Forelimb muscle (tissue), 1 donor: ENCODE results near the gene GNPDA1. TPM values are rescaled to one million over a fixed set of nuclear protein-coding genes. Genes with fewer than 3 reads are reported as not detected.

Experiments used
- DNase-seq: peaks from one replicate; pipeline ENCODE4 v3.0.0-alpha.2; 2013; ENCODE audit warnings: low read depth
- polyA plus RNA-seq: library from polyadenylated mRNA; unstranded; fragments of 120-200 nt; gene quantifications from one replicate; pipeline ENCODE4 v1.2.1, GENCODE V29; 2013; ENCODE audit not compliant: insufficient read length

GNPDA1 gene
- polyA plus RNA-seq, 1 donor = 18.8 TPM

DNA sequence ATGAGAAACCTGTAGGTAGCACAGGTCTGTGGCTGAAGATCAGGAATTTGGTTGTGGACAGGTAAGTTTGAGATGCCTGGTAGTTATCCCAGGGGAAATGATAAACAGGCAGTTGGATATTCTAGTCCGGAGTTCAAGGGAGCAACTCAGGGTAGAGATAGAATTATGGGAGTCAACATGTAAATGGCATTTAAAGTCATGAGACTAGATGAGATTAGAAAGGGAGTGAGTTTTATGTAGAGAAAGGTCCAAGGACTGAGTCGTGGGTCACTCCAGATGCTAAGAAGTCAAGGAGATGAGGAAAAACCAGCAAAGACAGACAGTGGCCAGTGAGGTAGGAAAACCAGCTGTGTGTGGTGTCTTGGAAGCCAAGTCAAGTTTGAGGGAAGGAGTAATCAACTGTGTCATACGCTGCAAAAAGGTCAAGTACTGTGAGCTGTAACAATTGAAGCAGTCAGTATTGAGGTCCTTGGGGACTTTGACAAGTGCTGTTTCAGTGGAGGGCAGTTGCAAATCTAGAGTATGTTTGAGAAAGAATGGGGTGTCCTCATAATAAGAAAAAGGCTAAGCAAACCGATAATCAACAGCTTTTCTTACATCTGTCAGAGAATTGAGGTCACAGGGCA lies 18.2 kb downstream of the GNPDA1 start:
- no peak for DNase-seq

DNA sequence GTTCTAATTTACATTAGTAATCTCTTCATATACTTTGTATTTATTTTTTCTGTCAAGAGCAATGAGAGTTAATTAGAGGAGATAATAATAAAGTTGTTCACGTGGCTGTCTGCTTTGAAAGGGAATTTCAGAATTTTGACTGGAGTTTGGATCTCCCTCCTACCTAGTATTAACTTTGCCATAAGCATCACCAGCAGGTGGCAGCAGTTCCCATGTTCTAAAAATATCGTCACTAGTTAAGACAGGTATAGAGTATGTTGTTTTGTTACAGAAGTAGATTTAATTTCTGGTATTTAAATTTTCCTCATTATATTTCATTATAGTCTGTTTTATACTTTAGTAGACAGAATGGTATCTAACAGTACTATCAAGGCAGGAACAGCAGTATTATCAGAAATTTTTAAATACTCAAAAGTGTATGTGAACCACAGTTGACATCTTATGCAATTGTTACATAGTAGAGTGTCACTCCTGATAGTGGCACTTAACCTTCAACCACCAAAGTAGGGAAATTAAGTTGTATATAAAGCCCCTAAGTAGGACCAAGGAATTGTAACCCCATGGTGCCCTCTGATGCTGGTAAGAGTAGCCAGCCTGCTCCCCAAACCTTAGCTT lies 20.4 kb downstream of the GNPDA1 start:
- DNase-seq = peak; percentile 71

GRCh38 chr5:141989720-141990119 lies 23.1 kb downstream of the GNPDA1 start:
- DNase-seq = no peak

DNA sequence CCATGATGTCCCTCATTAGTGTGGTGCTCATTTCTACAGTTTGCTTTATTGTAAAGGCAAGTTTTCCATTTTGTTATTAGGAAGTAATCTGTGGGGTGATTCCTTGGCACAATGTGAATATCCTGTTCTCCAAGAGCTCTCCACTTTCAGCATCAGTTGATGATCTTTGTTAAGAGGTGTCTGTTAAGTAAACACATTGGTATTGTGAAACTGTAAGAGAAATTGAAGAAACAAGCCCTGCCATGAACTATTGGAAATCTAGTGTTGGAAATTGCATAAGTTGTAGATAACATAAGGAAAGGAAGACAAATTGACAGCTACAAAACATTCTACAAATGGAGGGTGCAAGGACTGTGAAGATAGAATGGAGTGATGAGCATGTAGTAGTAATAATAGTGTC lies 26.8 kb downstream of the GNPDA1 start:
- DNase-seq = no peak

DNA sequence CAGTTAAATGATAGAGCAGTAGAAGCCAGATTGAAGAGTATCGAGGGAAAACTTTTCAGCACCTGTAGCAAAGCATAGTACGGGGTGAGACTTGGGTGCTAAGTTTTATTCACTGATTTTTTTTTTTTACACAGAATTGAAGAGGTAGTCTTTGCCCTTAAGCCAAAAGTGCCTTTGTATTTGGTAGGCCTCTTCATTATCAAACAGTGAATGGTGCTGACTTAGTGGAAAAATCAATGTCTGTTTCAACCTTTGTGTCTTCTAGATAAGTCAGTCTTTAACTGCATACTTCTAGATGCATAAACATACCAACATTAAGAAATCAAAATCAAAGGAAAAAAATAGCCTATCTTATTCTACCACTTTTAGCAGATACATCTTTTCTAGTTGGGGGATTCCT lies 30.2 kb downstream of the GNPDA1 start:
- DNase-seq = no peak

- no peak for DNase-seq
Observed at GRCh38 chr5:141978389-141978788, 34.4 kb downstream of the GNPDA1 start.

DNA sequence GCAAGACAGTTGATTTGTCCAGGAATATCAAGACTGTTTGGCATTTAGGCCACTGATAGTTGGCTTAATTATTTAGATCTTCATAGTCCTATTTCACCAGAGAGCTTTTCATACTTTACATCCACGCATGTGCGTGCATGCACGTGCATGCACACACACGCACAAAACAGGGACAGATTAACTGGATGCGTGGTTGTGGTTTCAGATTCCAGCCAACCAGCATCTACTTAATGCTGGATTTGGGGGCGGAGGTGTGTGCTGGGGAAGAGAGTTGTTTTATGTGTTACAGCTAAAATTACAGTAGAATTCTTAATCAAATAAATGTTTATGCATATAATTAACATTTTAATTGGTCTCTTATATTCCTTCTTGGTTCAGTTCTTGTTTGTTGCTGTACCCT lies 36.7 kb downstream of the GNPDA1 start:
- DNase-seq = no peak

- no peak for DNase-seq
Observed at GRCh38 chr5:141973871-141974595, 38.8 kb downstream of the GNPDA1 start.

GRCh38 chr5:141969783-141970771 lies 42.8 kb downstream of the GNPDA1 start:
- no peak for DNase-seq

GRCh38 chr5:141968914-141969608 lies 43.8 kb downstream of the GNPDA1 start, which contains the start of gene RNF14:
RNF14 (plus strand) TSS chr5:141969105; CDS start chr5:141973589, 4,484 bp downstream.
- peak; percentile 72 for DNase-seq

DNA sequence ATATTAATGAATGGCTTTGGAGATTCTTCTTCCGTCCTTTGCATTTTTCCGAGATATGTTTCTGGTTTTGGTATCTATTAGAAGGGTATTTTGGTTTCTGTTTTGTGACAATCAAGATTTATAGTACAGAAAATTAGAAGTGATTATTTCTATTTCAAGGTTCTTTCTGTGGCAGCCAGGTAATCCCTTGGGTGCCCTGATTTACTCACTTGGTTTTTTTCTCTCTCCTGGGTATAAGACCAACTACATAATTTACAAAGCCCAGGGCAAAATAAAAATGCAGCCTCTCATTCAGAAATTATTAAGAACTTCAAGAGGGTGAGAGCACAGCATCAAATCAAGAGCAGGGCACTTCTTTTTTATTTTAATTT lies 45.9 kb downstream of the GNPDA1 start:
- DNase-seq = no peak

GRCh38 chr5:141966275-141966962 lies 46.4 kb downstream of the GNPDA1 start:
- no peak for DNase-seq

DNA sequence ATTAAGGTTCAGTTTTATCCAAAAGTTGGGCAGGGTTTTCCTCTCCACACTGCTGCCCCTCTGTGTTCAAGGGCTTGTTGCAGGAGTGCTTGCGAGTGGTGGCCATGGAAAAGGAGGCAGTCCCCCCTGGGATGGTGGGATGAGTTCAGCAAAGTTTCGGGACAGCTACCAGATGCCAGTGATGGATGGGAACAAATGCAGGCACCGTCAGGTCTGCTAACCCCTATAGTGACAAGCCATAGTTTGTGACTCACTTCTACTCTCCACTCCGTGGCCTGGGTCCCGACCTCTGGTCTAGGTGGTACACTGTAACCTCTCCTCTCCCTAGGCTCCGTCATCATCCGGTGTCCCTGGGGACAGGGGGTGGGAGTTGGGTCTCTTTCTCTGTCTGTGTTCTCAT lies 47.8 kb downstream of the GNPDA1 start:
- no peak for DNase-seq

GRCh38 chr5:141963701-141964100 lies 49.1 kb downstream of the GNPDA1 start:
- no peak for DNase-seq

DNA sequence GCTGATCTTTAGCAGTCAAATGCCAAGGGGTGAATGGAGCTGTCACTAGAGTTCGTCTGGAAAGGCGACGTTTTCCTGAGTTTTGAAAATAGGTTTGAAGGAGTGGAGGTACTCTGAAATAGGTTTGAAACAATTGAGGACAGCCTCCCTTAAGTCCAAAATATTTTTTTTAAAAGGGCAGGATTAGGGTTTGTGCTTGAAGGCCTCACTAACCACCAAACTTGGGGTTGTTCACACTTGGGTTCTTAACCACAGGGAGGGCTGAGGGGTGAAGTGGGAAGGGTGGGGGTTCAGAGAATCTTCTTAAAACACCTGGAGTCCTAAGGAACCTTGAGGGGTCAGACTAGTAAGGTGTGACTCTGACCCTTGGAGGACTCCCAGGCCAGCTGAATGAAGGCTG lies 51.4 kb downstream of the GNPDA1 start:
- DNase-seq = no peak

GRCh38 chr5:141960449-141961323 lies 52.1 kb downstream of the GNPDA1 start:
- DNase-seq = peak; percentile 82

DNA sequence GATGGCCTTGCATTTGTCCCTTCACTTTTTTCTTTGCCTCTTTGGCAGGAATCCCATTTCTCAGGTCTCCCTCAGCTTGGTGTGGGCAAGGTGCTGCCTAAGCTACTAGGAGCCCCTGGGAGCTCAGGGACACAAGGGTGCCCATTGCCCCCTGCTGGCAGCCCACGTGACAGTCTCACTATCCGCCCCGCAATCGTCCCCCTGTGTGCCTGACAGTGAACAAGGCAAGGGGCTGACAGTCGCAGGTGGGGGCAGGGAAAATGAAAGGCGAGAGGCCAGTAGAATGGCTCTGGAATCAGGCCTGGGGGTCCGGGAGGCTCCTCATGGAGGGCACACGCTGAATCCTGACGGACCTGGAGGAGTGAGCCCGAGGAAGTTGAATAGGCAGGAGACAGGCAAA lies 52.8 kb downstream of the GNPDA1 start:
- no peak for DNase-seq

DNA sequence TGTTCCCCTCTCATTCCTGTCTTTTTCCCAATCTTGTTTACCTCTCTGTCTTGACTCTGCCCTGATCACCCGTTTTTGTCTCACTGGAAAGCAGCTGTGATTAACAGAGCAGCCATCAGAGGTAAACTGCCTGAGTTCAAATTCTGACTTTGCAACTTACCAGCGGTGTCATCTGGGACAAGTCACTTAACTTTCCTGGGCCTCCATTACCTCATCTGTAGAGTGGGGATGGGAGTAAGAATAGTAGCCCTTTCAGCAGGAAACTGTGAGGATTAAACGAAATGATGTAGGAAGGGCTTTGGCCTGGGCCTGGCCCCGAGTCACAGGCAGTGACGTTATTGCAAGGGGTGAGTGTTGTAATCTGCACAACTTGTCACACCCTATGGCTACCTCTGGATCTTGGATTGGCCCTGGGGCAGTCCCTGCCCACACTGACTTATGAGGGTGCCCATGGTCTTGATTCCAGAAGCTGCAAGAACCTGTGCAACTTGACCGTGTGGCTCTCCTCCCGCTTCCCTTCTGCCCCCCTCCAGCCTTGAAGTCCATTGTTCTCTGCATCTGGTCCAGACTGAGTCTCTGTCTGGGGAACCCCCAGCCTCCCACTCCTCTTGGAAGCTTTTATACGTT lies 54.2 kb downstream of the GNPDA1 start:
- DNase-seq = no peak

DNA sequence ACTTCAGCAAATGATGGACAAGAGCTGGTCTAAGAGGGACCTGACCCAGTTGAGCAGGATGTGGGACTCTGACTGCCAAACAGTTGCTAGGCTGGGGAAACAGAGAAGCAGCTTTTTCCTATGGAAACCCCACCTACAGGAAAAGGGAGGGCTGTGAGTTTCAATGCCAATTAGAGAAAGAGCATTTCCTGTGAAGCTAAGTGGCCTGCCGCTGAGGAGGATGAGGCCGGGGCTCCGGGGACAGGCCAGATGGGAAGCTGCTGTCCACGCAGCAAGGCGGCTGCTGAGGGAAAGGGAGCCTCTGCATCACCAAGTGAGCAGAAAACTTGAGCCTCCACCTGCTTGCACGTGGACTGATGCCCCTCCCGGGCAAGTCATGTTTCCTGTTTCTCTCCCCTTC lies 54.7 kb downstream of the GNPDA1 start, which contains the start of gene PCDH12:
Gene PCDH12 (minus strand): TSS at position 90 of the 400 bp plus-strand sequence. CDS start 351 bp downstream, outside the sequence.
- peak; percentile 83 for DNase-seq
